IgD-negative memory B cell (primary cell): ENCODE measurements around the gene MAP3K5. TPM values are rescaled to one million over a fixed set of nuclear protein-coding genes. Genes with fewer than 3 reads are reported as not detected.
"Not testable (repeated sequence)": the region's sequence is repeated elsewhere in the genome, so short reads cannot be mapped to it uniquely, and the experiment has no call there.

Source experiments
- H3K27ac Mint-ChIP-seq, 3 donors: one replicate each; pipeline ENCODE4 v1.8.0; 2020 to 2022; ENCODE audit warnings: mild to moderate bottlenecking in 3 of 3, mixed read lengths in 3 of 3, moderate library complexity in 1 of 3
- H3K27me3 Mint-ChIP-seq: one replicate; pipeline ENCODE4 v1.8.0; 2021; ENCODE audit warnings: mixed read lengths
- H3K36me3 Mint-ChIP-seq: one replicate; pipeline ENCODE4 v1.8.0; 2020; ENCODE audit warnings: mild to moderate bottlenecking, mixed read lengths
- H3K4me1 Mint-ChIP-seq, 3 donors: one replicate each; pipeline ENCODE4 v1.8.0; 2020 to 2022; ENCODE audit warnings: mixed read lengths in 3 of 3, mild to moderate bottlenecking in 1 of 3
- H3K4me3 Mint-ChIP-seq, 4 donors: one replicate each; pipeline ENCODE4 v1.8.0; 2020 to 2022; ENCODE audit warnings: mild to moderate bottlenecking in 4 of 4, mixed read lengths in 4 of 4, moderate library complexity in 3 of 4
- H3K9me3 Mint-ChIP-seq, 3 donors: one replicate each; pipeline ENCODE4 v1.8.0; 2020 to 2021; ENCODE audit warnings: mixed read lengths in 3 of 3, mild to moderate bottlenecking in 1 of 3
- polyA plus RNA-seq: library from polyadenylated mRNA; unstranded; fragments of 300-500 nt; fragmentation: Illumina TruSeq; gene quantifications from one replicate; pipeline ENCODE4 v1.2.3, GENCODE V29; 2021

Gene MAP3K5
- polyA plus RNA-seq, 1 donor from 2014 or later = 6.0 TPM

DNA sequence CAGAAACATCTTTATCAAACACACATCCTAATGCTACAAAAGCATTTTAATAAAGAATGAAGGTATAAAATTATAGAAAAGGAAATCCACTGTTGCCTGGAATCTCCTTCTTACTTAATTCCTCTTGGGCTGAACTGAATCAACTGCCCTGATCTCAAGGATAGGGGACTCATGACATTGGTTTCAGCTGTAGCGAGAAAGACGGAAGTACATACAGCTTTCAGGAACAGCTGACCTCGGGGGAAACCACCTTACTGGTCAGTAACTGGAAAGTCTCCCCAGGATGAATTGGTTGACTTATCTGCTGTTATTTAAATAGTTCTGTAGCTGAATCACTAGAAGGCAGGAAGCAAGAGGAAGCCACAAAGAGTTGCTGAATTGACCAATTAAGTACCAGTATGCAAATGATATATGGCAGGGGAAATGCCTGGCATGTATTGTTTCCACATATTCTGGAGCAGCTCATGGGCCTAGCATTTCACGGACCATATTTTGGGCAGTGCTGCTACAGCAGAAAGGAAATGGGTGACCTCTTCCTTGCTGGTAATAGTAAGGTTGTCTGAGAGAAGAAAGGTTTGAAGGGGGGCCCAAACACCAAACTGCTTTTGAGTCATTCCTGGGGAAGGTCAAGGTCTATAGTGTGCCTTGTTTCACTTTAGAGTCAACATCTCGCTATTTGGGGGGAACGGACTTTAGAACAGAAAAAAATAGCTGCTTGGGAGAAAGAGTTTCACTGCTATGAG is 198.4 kb downstream of the MAP3K5 start:
- Mint-ChIP-seq H3K27me3 (no peaks in the 10 kb centered on the region), H3K4me3 (peak overlapping the region in 2 of 4 donors; percentile 58 to 84), H3K27ac (peak overlapping the region in 1 of 3 donors; percentile 9), H3K4me1 (peaks cover 11 to 17% (median 16%) of the 10 kb centered on the region in 3 donors), H3K36me3 (peaks cover 23% of the 10 kb centered on the region), H3K9me3 (peaks cover 0 to 2% (median 0%) of the 10 kb centered on the region in 3 donors)

DNA sequence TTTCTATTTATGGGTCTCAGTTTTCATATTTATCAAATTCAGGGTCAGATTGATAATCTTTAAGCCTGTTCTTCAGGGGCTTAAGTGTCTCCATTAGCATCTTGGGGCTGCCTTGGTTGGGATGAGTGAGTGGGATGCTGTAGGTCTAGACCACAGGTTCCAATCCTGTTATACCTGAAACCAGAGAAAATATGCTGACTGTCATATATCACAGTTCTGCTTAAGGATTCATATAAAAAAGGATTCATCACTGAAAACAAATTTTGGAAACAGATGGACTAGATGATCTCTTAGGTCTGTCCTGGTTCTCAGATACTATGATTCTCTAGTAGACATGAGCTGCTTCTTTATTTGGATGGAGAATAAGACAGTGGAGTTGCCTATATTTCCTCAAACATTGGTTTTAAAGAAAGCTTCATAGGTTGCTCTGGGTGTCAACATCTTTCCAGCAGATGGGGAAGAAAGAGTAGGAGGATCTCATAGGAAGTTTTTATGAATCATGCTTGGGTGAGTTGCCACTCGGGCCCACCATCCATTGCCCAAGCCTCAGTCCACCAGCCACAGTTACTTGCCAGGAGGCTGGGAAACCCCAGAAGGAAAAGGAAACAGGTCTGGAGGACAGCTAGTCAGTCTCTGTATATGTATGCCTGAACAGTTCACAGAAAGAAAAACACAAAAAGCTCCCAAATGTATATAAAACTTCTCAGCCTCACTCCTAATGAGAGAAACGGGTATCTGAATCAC is 199.2 kb downstream of the MAP3K5 start:
- H3K4me1 Mint-ChIP-seq = peaks cover 11 to 17% (median 16%) of the 10 kb centered on the region in 3 donors

DNA sequence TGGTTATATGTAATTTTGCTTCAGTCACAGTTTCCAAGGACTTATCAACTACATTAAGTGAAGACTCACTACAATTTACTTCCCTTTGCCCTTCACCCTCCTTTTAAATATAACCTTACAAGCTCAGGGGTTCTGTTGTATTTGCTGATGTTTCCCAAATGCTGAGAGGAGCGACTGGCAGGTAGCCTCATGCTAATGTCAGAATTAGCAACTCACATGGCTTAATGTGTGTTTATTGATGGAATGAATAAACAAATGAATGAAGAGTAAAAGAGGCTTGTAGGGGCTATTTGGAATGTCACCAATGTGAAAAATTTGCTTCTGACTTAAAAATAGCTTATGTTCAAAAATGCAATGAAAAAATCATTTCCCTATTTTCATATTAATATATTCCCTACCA is 200.7 kb downstream of the MAP3K5 start:
- H3K9me3 Mint-ChIP-seq = peaks cover 0 to 2% (median 0%) of the 10 kb centered on the region in 3 donors
- no peak overlapping the region for H3K27ac Mint-ChIP-seq
- peaks cover 11 to 17% (median 16%) of the 10 kb centered on the region in 3 donors for H3K4me1 Mint-ChIP-seq
- peaks cover 24% of the 10 kb centered on the region for H3K36me3 Mint-ChIP-seq
- H3K4me3 Mint-ChIP-seq = no peak overlapping the region
- no peaks in the 10 kb centered on the region for H3K27me3 Mint-ChIP-seq

More for the DNA sequence above, 199.2 kb downstream of the MAP3K5 start:
- peak overlapping the region in 1 of 3 donors; percentile 37 for H3K27ac Mint-ChIP-seq
- peaks cover 24% of the 10 kb centered on the region for H3K36me3 Mint-ChIP-seq
- H3K27me3 Mint-ChIP-seq = no peaks in the 10 kb centered on the region
- H3K4me3 Mint-ChIP-seq = peak overlapping the region in 1 of 4 donors; percentile 28
- H3K9me3 Mint-ChIP-seq = peaks cover 0 to 2% (median 0%) of the 10 kb centered on the region in 3 donors

DNA sequence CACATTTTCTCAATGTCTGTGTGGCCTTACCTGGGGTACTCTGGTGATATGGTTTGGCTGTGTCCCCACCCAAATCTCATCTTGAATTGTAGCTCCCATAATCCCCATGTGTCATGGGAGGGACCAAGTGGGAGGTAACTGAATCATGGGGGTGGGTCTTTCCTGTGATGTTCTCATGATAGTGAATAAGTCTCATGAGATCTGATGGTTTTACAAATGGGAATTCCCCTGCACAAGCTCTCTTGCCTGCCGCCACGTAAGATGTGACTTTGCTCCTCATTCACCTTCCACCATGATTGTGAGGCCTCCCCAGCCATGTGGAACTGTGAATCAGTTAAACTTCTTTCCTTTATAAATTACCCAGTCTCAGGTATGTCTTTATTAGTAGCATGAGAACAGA is 201.4 kb downstream of the MAP3K5 start:
- not testable (repeated sequence) for H3K27me3 Mint-ChIP-seq

DNA sequence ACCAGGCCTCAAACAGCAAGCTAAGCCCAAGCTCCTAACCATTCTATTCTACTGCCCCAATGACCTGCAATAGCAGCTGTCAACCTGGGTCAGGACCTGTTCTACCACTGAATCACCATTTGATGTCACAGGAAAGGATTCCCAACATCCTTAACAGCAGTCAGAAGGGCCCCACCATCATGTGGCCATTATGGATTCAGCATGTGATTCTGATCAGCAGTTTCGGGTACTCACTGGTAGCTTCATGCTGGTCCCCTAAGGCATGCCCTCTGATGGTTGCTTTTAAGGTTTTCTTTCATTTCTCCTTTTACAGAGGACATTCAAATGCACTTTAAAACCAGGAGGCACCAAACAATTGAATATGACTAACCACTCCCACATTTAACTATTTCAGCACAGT is 204.8 kb downstream of the MAP3K5 start:
- no peaks in the 10 kb centered on the region for H3K27me3 Mint-ChIP-seq
- no peaks in the 10 kb centered on the region for H3K9me3 Mint-ChIP-seq
- no peak overlapping the region for H3K27ac Mint-ChIP-seq
- H3K4me1 Mint-ChIP-seq = no peaks in the 10 kb centered on the region
- H3K4me3 Mint-ChIP-seq = no peak overlapping the region
- peaks cover 17% of the 10 kb centered on the region for H3K36me3 Mint-ChIP-seq

More for the DNA sequence above, 201.4 kb downstream of the MAP3K5 start:
- not testable (repeated sequence) for H3K27ac Mint-ChIP-seq, H3K9me3 Mint-ChIP-seq, H3K4me3 Mint-ChIP-seq
- Mint-ChIP-seq H3K4me1 (peaks cover 11 to 17% (median 12%) of the 10 kb centered on the region in 3 donors), H3K36me3 (peaks cover 21% of the 10 kb centered on the region)

DNA sequence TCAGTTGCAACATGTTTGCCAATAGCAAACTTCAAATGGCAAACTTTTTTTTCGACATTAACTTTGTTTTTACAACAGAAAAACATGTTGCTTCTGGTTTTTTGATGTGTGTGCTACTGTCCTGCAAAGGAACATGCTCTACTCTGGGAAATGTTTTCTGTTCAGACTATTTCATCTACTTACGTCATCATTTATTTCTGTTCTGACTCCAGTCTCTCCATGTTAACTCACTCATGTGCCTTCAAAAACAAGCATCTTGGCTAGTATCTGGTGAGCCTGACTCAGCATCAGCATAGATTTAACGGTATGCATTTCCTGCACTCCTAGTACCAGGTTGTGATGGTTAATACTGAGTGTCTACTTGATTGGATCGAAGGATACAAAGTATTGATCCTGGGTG is 206.0 kb downstream of the MAP3K5 start:
- H3K4me1 Mint-ChIP-seq = no peaks in the 10 kb centered on the region
- no peaks in the 10 kb centered on the region for H3K9me3 Mint-ChIP-seq
- no peak overlapping the region for H3K4me3 Mint-ChIP-seq
- H3K36me3 Mint-ChIP-seq = peaks cover 15% of the 10 kb centered on the region
- H3K27ac Mint-ChIP-seq = no peak overlapping the region
- no peaks in the 10 kb centered on the region for H3K27me3 Mint-ChIP-seq

DNA sequence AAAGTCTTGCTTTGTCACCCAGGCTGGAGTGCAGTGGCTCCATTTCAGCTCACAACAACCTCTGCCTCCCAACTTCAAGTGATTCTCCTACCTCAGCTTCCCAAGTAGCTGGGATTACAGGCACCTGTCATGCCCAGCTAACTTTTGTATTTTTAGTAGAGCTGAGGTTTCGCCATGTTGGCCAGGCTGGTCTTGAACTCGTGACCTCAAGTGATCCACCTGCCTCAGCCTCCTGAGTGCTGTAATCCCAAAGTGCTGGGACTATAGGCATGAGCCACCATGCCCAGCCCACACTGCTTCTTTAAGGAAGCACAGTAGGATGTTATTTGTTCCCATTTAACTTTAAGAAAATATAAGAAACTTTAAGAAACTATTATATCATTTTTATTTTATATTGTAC is 206.8 kb downstream of the MAP3K5 start:
- H3K4me3 Mint-ChIP-seq, H3K27me3 Mint-ChIP-seq, H3K36me3 Mint-ChIP-seq: not testable (repeated sequence)

DNA sequence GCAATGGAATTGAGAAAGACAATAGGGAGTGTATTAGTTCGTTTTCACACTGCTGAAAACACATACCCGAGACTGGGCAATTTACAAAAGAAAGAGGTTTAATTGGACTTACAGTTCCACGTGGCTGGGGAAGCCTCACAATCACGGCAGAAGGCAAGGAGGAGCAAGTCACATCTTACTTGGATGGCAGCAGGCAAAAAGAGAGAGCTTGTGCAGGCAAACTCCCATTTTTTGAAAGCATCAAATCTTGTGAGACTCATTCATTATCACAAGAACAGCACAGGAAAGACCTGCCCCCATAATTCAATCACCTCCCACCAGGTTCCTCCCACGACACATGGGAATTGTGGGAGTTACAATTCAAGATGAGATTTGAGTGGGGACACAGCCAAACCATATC is 208.0 kb downstream of the MAP3K5 start:
- H3K27ac Mint-ChIP-seq, H3K4me3 Mint-ChIP-seq, H3K4me1 Mint-ChIP-seq, H3K9me3 Mint-ChIP-seq, H3K36me3 Mint-ChIP-seq, H3K27me3 Mint-ChIP-seq: not testable (repeated sequence)

More for the DNA sequence above, 206.8 kb downstream of the MAP3K5 start:
- H3K9me3 Mint-ChIP-seq, H3K4me1 Mint-ChIP-seq, H3K27ac Mint-ChIP-seq: not testable (repeated sequence)

DNA sequence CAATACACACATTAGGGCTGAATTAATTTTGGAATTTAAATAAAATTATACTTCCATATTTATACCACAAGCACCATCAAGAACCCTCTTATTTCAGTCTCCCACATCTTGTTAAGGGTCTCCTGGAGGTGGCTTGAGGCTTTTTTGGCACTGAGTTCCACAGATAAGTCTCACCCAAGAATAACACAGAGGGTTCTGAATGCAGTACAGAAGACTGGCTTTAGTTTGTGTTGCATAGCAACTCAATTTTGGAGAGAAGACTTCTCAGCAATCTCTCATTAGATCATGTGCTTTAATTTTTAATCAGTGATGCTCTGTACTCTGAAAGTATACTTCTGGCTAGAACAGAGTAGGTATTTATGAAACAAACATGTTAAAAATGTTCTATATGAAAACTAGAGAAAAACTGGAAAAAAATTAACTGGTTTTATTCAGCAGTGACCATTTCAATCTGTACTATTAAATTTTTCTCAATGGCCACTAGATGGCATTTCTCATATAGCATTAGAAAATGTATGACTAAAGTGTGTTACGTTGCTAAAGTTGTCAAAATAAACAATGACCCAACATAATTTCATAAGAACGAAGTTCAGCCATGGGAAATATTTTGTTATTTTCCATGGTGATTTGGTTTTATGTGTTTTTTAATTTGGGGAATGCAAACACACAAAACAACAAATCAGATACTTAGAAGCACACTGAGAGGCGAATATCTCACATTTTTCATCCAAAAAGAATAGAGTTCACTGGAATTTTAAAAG is 209.4 kb downstream of the MAP3K5 start:
- Mint-ChIP-seq H3K9me3 (no peaks in the 10 kb centered on the region), H3K36me3 (peaks cover 3% of the 10 kb centered on the region), H3K4me1 (no peaks in the 10 kb centered on the region), H3K27me3 (no peaks in the 10 kb centered on the region), H3K27ac (no peak overlapping the region), H3K4me3 (no peak overlapping the region)

DNA sequence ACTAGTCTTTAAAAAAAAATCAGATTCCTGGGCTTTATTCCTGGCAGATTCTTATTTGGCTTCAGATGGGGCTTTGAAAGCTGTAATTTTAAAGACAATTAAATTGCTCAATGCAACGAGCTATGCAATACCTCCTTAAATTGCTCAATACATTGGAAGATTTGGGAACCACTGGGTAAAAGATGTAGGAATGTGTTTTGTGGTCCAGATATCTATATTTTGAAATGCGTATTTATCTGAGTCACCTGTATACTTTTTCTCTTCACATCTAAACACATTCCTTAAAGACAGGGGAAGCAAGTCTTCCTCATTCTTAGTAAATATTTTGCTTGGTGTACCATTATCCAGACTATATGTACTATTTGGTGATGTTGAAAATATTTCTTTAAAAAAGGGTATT is 212.5 kb downstream of the MAP3K5 start:
- Mint-ChIP-seq H3K27ac (no peak overlapping the region), H3K4me1 (no peaks in the 10 kb centered on the region), H3K36me3 (peaks cover 13% of the 10 kb centered on the region), H3K4me3 (no peak overlapping the region), H3K27me3 (no peaks in the 10 kb centered on the region), H3K9me3 (peaks cover 0 to 1% (median 0%) of the 10 kb centered on the region in 3 donors)

DNA sequence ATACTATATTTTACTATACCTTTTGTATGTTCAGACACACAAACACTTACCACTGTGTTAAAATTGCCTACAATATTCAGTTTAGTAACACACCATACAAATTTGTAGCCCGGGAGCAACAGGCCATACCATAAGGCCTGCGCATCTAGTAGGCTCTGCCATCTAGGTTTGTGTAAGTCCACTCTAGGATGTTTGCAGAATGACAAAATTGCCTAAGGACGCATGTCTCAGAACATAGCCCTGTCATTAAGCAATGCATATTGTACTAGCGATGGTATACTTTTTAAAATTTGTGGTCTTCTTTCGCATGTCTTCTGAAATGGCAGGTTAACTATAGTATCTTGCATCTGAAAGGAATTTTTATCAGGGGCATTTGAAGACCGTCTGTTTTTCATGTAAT is 215.5 kb downstream of the MAP3K5 start:
- Mint-ChIP-seq H3K9me3 (peaks cover 0 to 3% (median 2%) of the 10 kb centered on the region in 3 donors), H3K4me3 (no peak overlapping the region), H3K27me3 (no peaks in the 10 kb centered on the region), H3K4me1 (no peaks in the 10 kb centered on the region), H3K27ac (no peak overlapping the region), H3K36me3 (peaks cover 17% of the 10 kb centered on the region)

DNA sequence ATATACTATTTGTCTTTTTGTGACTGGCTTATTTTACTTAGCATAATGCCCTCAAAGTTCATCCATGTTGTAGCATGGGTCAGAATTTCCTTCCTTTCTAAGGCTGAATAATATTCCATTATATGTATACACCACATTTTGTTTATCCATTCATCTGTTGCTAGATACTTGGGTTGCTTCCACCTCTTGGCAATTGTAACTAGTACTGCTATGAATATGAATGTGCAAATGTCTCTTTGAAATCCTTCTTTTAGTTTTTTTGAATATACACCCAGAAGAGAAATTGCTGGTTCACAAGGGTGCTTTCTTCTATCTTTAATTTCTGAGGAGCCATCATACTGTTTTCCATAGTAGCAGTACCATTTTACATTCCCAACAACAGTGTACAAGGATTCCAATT is 220.8 kb downstream of the MAP3K5 start:
- Mint-ChIP-seq H3K4me3 (no peak overlapping the region), H3K27ac (no peak overlapping the region), H3K4me1 (no peaks in the 10 kb centered on the region), H3K9me3 (peaks cover 2 to 15% (median 5%) of the 10 kb centered on the region in 3 donors), H3K27me3 (no peaks in the 10 kb centered on the region), H3K36me3 (peaks cover 26% of the 10 kb centered on the region)

DNA sequence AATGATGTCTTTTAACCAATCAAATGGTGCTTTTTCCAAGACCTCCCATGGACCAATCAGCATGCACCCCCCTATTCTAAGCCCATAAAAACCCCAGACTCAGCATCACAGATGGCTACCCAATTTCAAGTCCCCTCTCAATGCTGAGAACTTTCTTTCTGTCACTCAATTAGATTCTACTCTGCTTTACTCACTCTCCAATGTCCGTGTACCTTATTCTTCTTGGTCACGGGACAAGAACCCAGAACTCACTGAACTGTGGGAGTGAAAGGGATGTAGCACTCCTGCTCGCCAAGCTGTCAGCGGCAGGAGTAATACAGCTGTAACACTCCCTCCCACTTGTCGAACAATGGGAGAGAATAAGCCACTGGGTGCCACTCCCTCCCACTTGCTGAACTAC is 221.2 kb downstream of the MAP3K5 start:
- H3K27me3 Mint-ChIP-seq = no peaks in the 10 kb centered on the region
- no peak overlapping the region for H3K27ac Mint-ChIP-seq
- peaks cover 26% of the 10 kb centered on the region for H3K36me3 Mint-ChIP-seq
- H3K4me1 Mint-ChIP-seq = no peaks in the 10 kb centered on the region
- H3K4me3 Mint-ChIP-seq = no peak overlapping the region
- H3K9me3 Mint-ChIP-seq = peaks cover 2 to 15% (median 5%) of the 10 kb centered on the region in 3 donors

DNA sequence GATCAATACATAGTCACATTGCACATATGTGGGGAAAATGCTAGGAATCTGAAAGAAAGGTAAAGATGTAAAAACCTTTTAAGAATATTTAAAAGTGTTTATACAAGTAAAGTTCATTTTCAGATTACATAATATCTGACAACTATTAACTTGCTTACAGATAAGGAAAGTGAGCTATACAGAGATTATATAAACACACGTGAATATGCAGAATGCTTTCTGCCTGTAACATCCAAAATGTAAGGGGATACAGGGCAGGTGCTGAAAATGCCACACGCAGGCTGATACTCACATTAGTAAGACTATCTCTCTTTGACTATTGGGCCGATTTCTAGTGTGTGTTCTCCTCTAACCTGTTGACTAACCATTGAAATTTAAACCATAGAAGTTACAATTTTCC is 224.1 kb downstream of the MAP3K5 start:
- no peak overlapping the region for H3K4me3 Mint-ChIP-seq
- no peak overlapping the region for H3K27ac Mint-ChIP-seq
- H3K36me3 Mint-ChIP-seq = peaks cover 26% of the 10 kb centered on the region
- no peaks in the 10 kb centered on the region for H3K27me3 Mint-ChIP-seq
- peaks cover 2 to 15% (median 2%) of the 10 kb centered on the region in 3 donors for H3K9me3 Mint-ChIP-seq
- H3K4me1 Mint-ChIP-seq = peaks cover 0 to 1% (median 0%) of the 10 kb centered on the region in 3 donors

DNA sequence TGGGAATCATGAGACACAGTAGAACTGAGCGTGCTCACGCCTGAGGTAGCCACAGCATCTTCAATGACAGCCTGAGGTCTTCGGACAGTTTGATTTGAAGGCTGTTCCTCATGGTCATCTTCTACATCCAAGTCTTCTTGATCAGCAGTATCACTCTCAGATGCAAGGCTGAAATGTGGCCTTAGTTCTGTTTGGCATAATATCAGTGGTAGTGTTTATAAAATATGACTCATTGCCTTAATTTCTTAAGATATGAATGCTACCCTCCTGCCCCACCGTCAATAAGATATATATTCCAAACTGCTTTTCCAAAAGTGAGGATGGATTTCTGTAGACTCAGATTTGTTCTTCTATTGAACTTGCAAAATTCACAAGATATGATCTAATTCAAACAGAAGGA is 224.6 kb downstream of the MAP3K5 start:
- H3K27me3 Mint-ChIP-seq = no peaks in the 10 kb centered on the region
- H3K4me1 Mint-ChIP-seq = peaks cover 0 to 1% (median 0%) of the 10 kb centered on the region in 3 donors
- no peak overlapping the region for H3K4me3 Mint-ChIP-seq
- H3K9me3 Mint-ChIP-seq = peaks cover 2 to 15% (median 2%) of the 10 kb centered on the region in 3 donors
- H3K36me3 Mint-ChIP-seq = peaks cover 25% of the 10 kb centered on the region
- H3K27ac Mint-ChIP-seq = no peak overlapping the region
